Stimulated activated CD4-positive, alpha-beta T cell treated with anti-CD3 and anti-CD28 coated beads, Interleukin-2, amount 100 ng/mL, for 4 hours (primary cell): Measurements from ENCODE around the gene GNG14.
"Not testable (repeated sequence)": the region's sequence is repeated elsewhere in the genome, so short reads cannot be mapped to it uniquely, and the experiment has no call there.

ENCODE experiments used
- DNase-seq: peaks from one replicate; pipeline ENCODE4 v3.0.0-alpha.2; 2020; ENCODE audit warnings: low read depth

The GNG14 gene

GRCh38 chr19:12687496-12688196, at the start of gene GNG14:
TSS of gene GNG14 (plus strand) at chr19:12687998. CDS start at chr19:12688049, 51 bp downstream.
- DNase-seq: no peak

- DNase-seq: no peak
Observed at GRCh38 chr19:12638611-12639182, 49.1 kb upstream of the GNG14 start.

- DNase-seq: peak; percentile 82
Observed at GRCh38 chr19:12639901-12640613, 47.7 kb upstream of the GNG14 start.

GRCh38 chr19:12641456-12641855, 46.3 kb upstream of the GNG14 start:
- no peak for DNase-seq

- no peak for DNase-seq
Observed at GRCh38 chr19:12642506-12642905, 45.3 kb upstream of the GNG14 start.

GRCh38 chr19:12643716-12644115, 44.1 kb upstream of the GNG14 start:
- not testable (repeated sequence) for DNase-seq

GRCh38 chr19:12646551-12646950, 41.2 kb upstream of the GNG14 start:
- DNase-seq: no peak

GRCh38 chr19:12647047-12647446, 40.8 kb upstream of the GNG14 start:
- DNase-seq: no peak

- no peak for DNase-seq
Observed at GRCh38 chr19:12647490-12648071, 40.2 kb upstream of the GNG14 start.

- no peak for DNase-seq
Observed at GRCh38 chr19:12648088-12648487, 39.7 kb upstream of the GNG14 start.

- no peak for DNase-seq
Observed at GRCh38 chr19:12649941-12650340, 37.9 kb upstream of the GNG14 start.

- no peak for DNase-seq
Observed at GRCh38 chr19:12652219-12652618, 35.6 kb upstream of the GNG14 start.

- no peak for DNase-seq
Observed at GRCh38 chr19:12655546-12655945, 32.3 kb upstream of the GNG14 start.

- no peak for DNase-seq
Observed at GRCh38 chr19:12656899-12657571, 30.8 kb upstream of the GNG14 start.

GRCh38 chr19:12657966-12658365, 29.8 kb upstream of the GNG14 start:
- no peak for DNase-seq

- no peak for DNase-seq
Observed at GRCh38 chr19:12660980-12661379, 26.8 kb upstream of the GNG14 start.

- DNase-seq: no peak
Observed at GRCh38 chr19:12664406-12665280, 23.2 kb upstream of the GNG14 start.

- DNase-seq: no peak
Observed at GRCh38 chr19:12665281-12665573, 22.6 kb upstream of the GNG14 start.

- DNase-seq: no peak
Observed at GRCh38 chr19:12665671-12666264, 22.0 kb upstream of the GNG14 start.

GRCh38 chr19:12666265-12667048, 21.3 kb upstream of the GNG14 start, which contains the start of the genes MAN2B1 and WDR83:
TSS of gene MAN2B1 (minus strand) at chr19:12666742. CDS start at chr19:12666701, 41 bp downstream.
TSS of gene WDR83 (plus strand) at chr19:12666807. CDS start at chr19:12669791, 2,984 bp downstream.
- peak; percentile 72 for DNase-seq
